ENCODE measurements around the gene UPB1.

Gene UPB1

GRCh38 chr22:24563246-24563645 is 68.1 kb downstream of the UPB1 start:
- H3K4me3 ChIP-seq (ENCODE audit: low read length), result no peak overlapping the region
- TF ChIP-seq CTCF (conservative IDR thresholded peaks at IDR 0.05; ENCODE audit: low read length), result no peak
- no peak for DNase-seq (ENCODE audit: low read depth)

- DNase-seq (ENCODE audit: low read depth), result peak; percentile 70
- TF ChIP-seq CTCF (conservative IDR thresholded peaks at IDR 0.05; ENCODE audit: low read length), result no peak
- H3K4me3 ChIP-seq (ENCODE audit: low read length), result no peak overlapping the region
Measured at GRCh38 chr22:24564376-24565058, 69.4 kb downstream of the UPB1 start.

- DNase-seq (ENCODE audit: low read depth), result no peak
- no peak overlapping the region for H3K4me3 ChIP-seq (ENCODE audit: low read length)
- TF ChIP-seq CTCF (conservative IDR thresholded peaks at IDR 0.05; ENCODE audit: low read length), result no peak
Measured at GRCh38 chr22:24565077-24565476, 69.9 kb downstream of the UPB1 start.

GRCh38 chr22:24566899-24567511 is 71.9 kb downstream of the UPB1 start:
- DNase-seq (ENCODE audit: low read depth), result peak; percentile 28
- TF ChIP-seq CTCF (conservative IDR thresholded peaks at IDR 0.05; ENCODE audit: low read length), result no peak
- no peak overlapping the region for H3K4me3 ChIP-seq (ENCODE audit: low read length)

- no peak overlapping the region for H3K4me3 ChIP-seq (ENCODE audit: low read length)
- DNase-seq (ENCODE audit: low read depth), result no peak
- TF ChIP-seq CTCF (conservative IDR thresholded peaks at IDR 0.05; ENCODE audit: low read length), result no peak
Measured at GRCh38 chr22:24567668-24568067, 72.5 kb downstream of the UPB1 start.

GRCh38 chr22:24571266-24571665 is 76.1 kb downstream of the UPB1 start:
- H3K4me3 ChIP-seq (ENCODE audit: low read length), result no peak overlapping the region
- TF ChIP-seq CTCF (conservative IDR thresholded peaks at IDR 0.05; ENCODE audit: low read length), result no peak
- DNase-seq (ENCODE audit: low read depth), result no peak

GRCh38 chr22:24576778-24577177 is 81.6 kb downstream of the UPB1 start:
- no peak overlapping the region for H3K4me3 ChIP-seq (ENCODE audit: low read length)
- no peak for DNase-seq (ENCODE audit: low read depth)
- no peak for TF ChIP-seq CTCF (conservative IDR thresholded peaks at IDR 0.05; ENCODE audit: low read length)
